Activated CD8-positive, alpha-beta T cell treated with anti-CD3 and anti-CD28 coated beads for 36 hours (primary cell): ENCODE results near the gene EGR1. TPM values are rescaled to one million over a fixed set of nuclear protein-coding genes. Genes with fewer than 3 reads are reported as not detected.

ENCODE experiments used
- ATAC-seq: fragments of 200-7000 bp; cut with Tn5 transposase; one replicate; pipeline ENCODE4 v1.10.0; 2021; ENCODE audit warnings: mild to moderate bottlenecking, moderate library complexity
- CTCF ChIA-PET: fragments of 350-600 bp; sonication (Branson Sonifier 250); formaldehyde crosslinking; loops from one replicate; lab custom pipeline; 2021; ENCODE audit warnings: antibody characterized with exemption; lab: Charles Lee
- POLR2A ChIA-PET: fragments of 350-600 bp; sonication (Branson Sonifier 250); formaldehyde crosslinking; loops from one replicate; lab custom pipeline; 2021; ENCODE audit warnings: antibody characterized with exemption; lab: Charles Lee
- DNase-seq: peaks from one replicate; pipeline ENCODE4 v3.0.0-alpha.2; 2020
- H3K27ac Mint-ChIP-seq: one replicate; pipeline ENCODE4 v1.8.0; 2021; ENCODE audit warnings: mild to moderate bottlenecking, mixed read lengths
- H3K27me3 Mint-ChIP-seq: one replicate; pipeline ENCODE4 v1.8.0; 2021; ENCODE audit warnings: mixed read lengths
- H3K36me3 Mint-ChIP-seq: one replicate; pipeline ENCODE4 v1.8.0; 2021; ENCODE audit warnings: low read depth, mixed read lengths
- H3K4me1 Mint-ChIP-seq: one replicate; pipeline ENCODE4 v1.8.0; 2021; ENCODE audit warnings: low read depth, mixed read lengths
- H3K4me3 Mint-ChIP-seq: one replicate; pipeline ENCODE4 v1.8.0; 2021; ENCODE audit warnings: mild to moderate bottlenecking, moderate library complexity, mixed read lengths
- H3K9me3 Mint-ChIP-seq: one replicate; pipeline ENCODE4 v1.8.0; 2021; ENCODE audit warnings: mixed read lengths
- CTCF ChIP-seq: fragments of 200-600 bp; IDR thresholded peaks from one replicate; pipeline ENCODE4 v1.8.0; 2022; ENCODE audit warnings: antibody characterized with exemption, mild to moderate bottlenecking
- intact Hi-C: fragments of 100-400 bp; cut with micrococcal nuclease; formaldehyde crosslinking; loops from one replicate; pipeline ENCODE4 v1.10.0; 2022
- total RNA-seq, 2 experiments: library from RNA; stranded (reverse); gene quantifications; one replicate each; pipeline ENCODE4 v1.2.3, GENCODE V29; 2021

The EGR1 gene
- total RNA-seq, 2 experiments from 2014 or later, result 46.0 to 46.4 TPM

- CTCF ChIA-PET, result interaction anchor here (0.8 to 5.9 kb wide), 9 partner anchors 10 to 100 kb away, joined by 3 to 85 read pairs (median 17); partner anchors contain the start of genes EGR1 and REEP2
- POLR2A ChIA-PET, result interaction anchor here (1.1 to 2.8 kb wide), 6 partner anchors 11 to 99 kb away, joined by 3 to 9 read pairs (median 4); partner anchors contain the start of genes EGR1 and ETF1
- H3K4me3 Mint-ChIP-seq, result no peak overlapping the region
Observed at GRCh38 chr5:138448070-138448469, 17.2 kb upstream of the EGR1 start.

GRCh38 chr5:138448481-138449398 is 16.5 kb upstream of the EGR1 start:
- ATAC-seq (no peak), DNase-seq (no peak)
- no peaks in the 10 kb centered on the region for H3K36me3 Mint-ChIP-seq
- ChIA-PET POLR2A (interaction anchor here (1.1 to 2.8 kb wide), 7 partner anchors 10 to 98 kb away, joined by 3 to 12 read pairs (median 5); partner anchors contain the start of genes EGR1, ETF1 and REEP2), CTCF (interaction anchor here (0.8 to 5.9 kb wide), 25 partner anchors 9 to 225 kb away, joined by 3 to 85 read pairs (median 5); partner anchors contain the start of genes EGR1, ETF1 and REEP2)
- H3K27me3 Mint-ChIP-seq, result no peaks in the 10 kb centered on the region
- no peaks in the 10 kb centered on the region for H3K9me3 Mint-ChIP-seq
- TF ChIP-seq CTCF, result no peak
- H3K4me1 Mint-ChIP-seq, result peaks cover 5% of the 10 kb centered on the region
- H3K4me3 Mint-ChIP-seq, result no peak overlapping the region
- H3K27ac Mint-ChIP-seq, result no peak overlapping the region
- intact Hi-C loops, result no loop called here

More at GRCh38 chr5:138448070-138448469, 17.2 kb upstream of the EGR1 start:
- H3K4me1 Mint-ChIP-seq, result peaks cover 5% of the 10 kb centered on the region
- no peak for TF ChIP-seq CTCF
- H3K9me3 Mint-ChIP-seq, result no peaks in the 10 kb centered on the region
- intact Hi-C loops, result no loop called here
- ATAC-seq (no peak), DNase-seq (no peak)
- H3K27ac Mint-ChIP-seq, result no peak overlapping the region
- no peaks in the 10 kb centered on the region for H3K36me3 Mint-ChIP-seq
- no peaks in the 10 kb centered on the region for H3K27me3 Mint-ChIP-seq

GRCh38 chr5:138449501-138450239 is 15.6 kb upstream of the EGR1 start:
- POLR2A ChIA-PET, result interaction anchor here (1.2 to 2.8 kb wide), 6 partner anchors 9 to 125 kb away, joined by 3 to 12 read pairs (median 6); partner anchors contain the start of genes EGR1, ETF1, HSPA9 and REEP2
- intact Hi-C loops, result no loop called here

GRCh38 chr5:138450971-138451370 is 14.3 kb upstream of the EGR1 start:
- Mint-ChIP-seq H3K27ac (no peak overlapping the region), H3K4me1 (peaks cover 5% of the 10 kb centered on the region), H3K27me3 (no peaks in the 10 kb centered on the region), H3K36me3 (no peaks in the 10 kb centered on the region), H3K4me3 (no peak overlapping the region), H3K9me3 (no peaks in the 10 kb centered on the region)
- POLR2A ChIA-PET, result interaction anchor here (0.8 to 1.6 kb wide), 4 partner anchors 9 to 828 kb away, joined by 3 to 5 read pairs (median 4); partner anchors contain the start of genes EGR1 and HSPA9
- CTCF ChIA-PET, result interaction anchor here (0.8 to 5.9 kb wide), 10 partner anchors 9 to 98 kb away, joined by 3 to 85 read pairs (median 8); partner anchors contain the start of gene EGR1
- intact Hi-C loops, result no loop called here
- DNase-seq (no peak), ATAC-seq (no peak)
- no peak for TF ChIP-seq CTCF

More at GRCh38 chr5:138449501-138450239, 15.6 kb upstream of the EGR1 start:
- ATAC-seq, result peak; percentile 97
- no peaks in the 10 kb centered on the region for H3K36me3 Mint-ChIP-seq
- peak; percentile 89 for TF ChIP-seq CTCF
- no peaks in the 10 kb centered on the region for H3K27me3 Mint-ChIP-seq
- no peaks in the 10 kb centered on the region for H3K9me3 Mint-ChIP-seq
- no peak overlapping the region for H3K27ac Mint-ChIP-seq
- peak; percentile 92 for DNase-seq
- peaks cover 5% of the 10 kb centered on the region for H3K4me1 Mint-ChIP-seq
- H3K4me3 Mint-ChIP-seq, result peak overlapping the region; percentile 48
- CTCF ChIA-PET, result interaction anchor here (0.8 to 5.9 kb wide), 26 partner anchors 10 to 226 kb away, joined by 3 to 85 read pairs (median 5); partner anchors contain the start of genes EGR1, ETF1 and REEP2
